GM18858 (cell line): Measurements from ENCODE around the gene SLC7A6.

Experiments
- ATAC-seq: cut with Tn5 transposase; IDR thresholded peaks from one replicate; pipeline ENCODE4 v1.9.1; 2021; ENCODE audit not compliant: unreplicated experiment

Gene SLC7A6

GRCh38 chr16:68339214-68339613 is 74.9 kb downstream of the SLC7A6 start:
- ATAC-seq, result no peak

- ATAC-seq, result no peak
Measured at GRCh38 chr16:68342620-68343019, 78.3 kb downstream of the SLC7A6 start.

GRCh38 chr16:68343137-68343536 is 78.8 kb downstream of the SLC7A6 start:
- no peak for ATAC-seq

GRCh38 chr16:68344252-68344651 is 79.9 kb downstream of the SLC7A6 start:
- no peak for ATAC-seq

- no peak for ATAC-seq
Measured at GRCh38 chr16:68345351-68345810, 81.1 kb downstream of the SLC7A6 start.

GRCh38 chr16:68345958-68346635 is 81.8 kb downstream of the SLC7A6 start:
- ATAC-seq, result no peak

GRCh38 chr16:68346892-68347480 is 82.7 kb downstream of the SLC7A6 start:
- ATAC-seq, result no peak

- ATAC-seq, result no peak
Measured at GRCh38 chr16:68347605-68348004, 83.3 kb downstream of the SLC7A6 start.

- ATAC-seq, result no peak
Measured at GRCh38 chr16:68348639-68349445, 84.5 kb downstream of the SLC7A6 start.

GRCh38 chr16:68349838-68350410 is 85.6 kb downstream of the SLC7A6 start:
- no peak for ATAC-seq

- ATAC-seq, result no peak
Measured at GRCh38 chr16:68350813-68351350, 86.6 kb downstream of the SLC7A6 start.
